T-helper 2 cell treated with Interferon-gamma antibody and Interleukin-4, amounts not matched to agents 100 ng/mL and 5 ng/mL, for 36 hours (primary cell): ENCODE results near the gene CCDC141. TPM values are rescaled to one million over a fixed set of nuclear protein-coding genes. Genes with fewer than 3 reads are reported as not detected.

Experiments used
- intact Hi-C: fragments of 100-400 bp; cut with micrococcal nuclease; formaldehyde crosslinking; loops from one replicate; pipeline ENCODE4 v1.15.1; 2023
- total RNA-seq: library from RNA; stranded (reverse); gene quantifications from 2 replicates; pipeline ENCODE4 v1.2.3, GENCODE V29; 2022

CCDC141 gene
- total RNA-seq, 1 donor from 2014 or later, result 14.5 TPM

- intact Hi-C loops, result no loop called here
Observed at GRCh38 chr2:178978667-178979066, 71.3 kb downstream of the CCDC141 start.

- intact Hi-C loops, result no loop called here
Observed at GRCh38 chr2:178976351-178976750, 73.6 kb downstream of the CCDC141 start.

GRCh38 chr2:178962805-178963433, 87.0 kb downstream of the CCDC141 start:
- intact Hi-C loops, result no loop called here

- intact Hi-C loops, result no loop called here
Observed at GRCh38 chr2:178962152-178962551, 87.8 kb downstream of the CCDC141 start.

GRCh38 chr2:178954049-178954448, 95.9 kb downstream of the CCDC141 start:
- intact Hi-C loops, result no loop called here

- intact Hi-C loops, result no loop called here
Observed at GRCh38 chr2:178951266-178952006, 98.5 kb downstream of the CCDC141 start.

- intact Hi-C loops, result no loop called here
Observed at GRCh38 chr2:178949584-178949983, 100.4 kb downstream of the CCDC141 start.

- intact Hi-C loops, result no loop called here
Observed at GRCh38 chr2:178949151-178949550, 100.8 kb downstream of the CCDC141 start.

- intact Hi-C loops, result no loop called here
Observed at GRCh38 chr2:178947006-178947405, 102.9 kb downstream of the CCDC141 start.

- intact Hi-C loops, result no loop called here
Observed at GRCh38 chr2:178946494-178946893, 103.4 kb downstream of the CCDC141 start.

- intact Hi-C loops, result no loop called here
Observed at GRCh38 chr2:178943745-178944144, 106.2 kb downstream of the CCDC141 start.

- intact Hi-C loops, result no loop called here
Observed at GRCh38 chr2:178934571-178934970, 115.4 kb downstream of the CCDC141 start.

- intact Hi-C loops, result no loop called here
Observed at GRCh38 chr2:178933493-178933892, 116.4 kb downstream of the CCDC141 start.

- intact Hi-C loops, result no loop called here
Observed at GRCh38 chr2:178928077-178928476, 121.9 kb downstream of the CCDC141 start.

GRCh38 chr2:178927173-178927572, 122.8 kb downstream of the CCDC141 start:
- intact Hi-C loops, result no loop called here

GRCh38 chr2:178924817-178925216, 125.1 kb downstream of the CCDC141 start:
- intact Hi-C loops, result no loop called here

- intact Hi-C loops, result no loop called here
Observed at GRCh38 chr2:178923546-178923945, 126.4 kb downstream of the CCDC141 start.

- intact Hi-C loops, result no loop called here
Observed at GRCh38 chr2:178920916-178921513, 128.9 kb downstream of the CCDC141 start.

GRCh38 chr2:178917555-178917954, 132.4 kb downstream of the CCDC141 start:
- intact Hi-C loops, result no loop called here

GRCh38 chr2:178915423-178916173, 134.3 kb downstream of the CCDC141 start:
- intact Hi-C loops, result no loop called here

- intact Hi-C loops, result loop anchor here (1.0 kb wide), 3 partner anchors 23 to 152 kb away; no protein-coding TSS in a partner anchor
Observed at GRCh38 chr2:178914259-178914849, 135.6 kb downstream of the CCDC141 start.
